NCI-H446 (cell line): ENCODE data around the gene ZNF695.

Experiments
- DNase-seq, 2 experiments: peaks; one replicate each; lab custom pipeline; 2025; lab: John Stamatoyannopoulos, UW

Gene ZNF695

GRCh38 chr1:246959944-246960693 is 47.7 kb downstream of the ZNF695 start:
- no peak for DNase-seq

- no peak for DNase-seq
Measured at GRCh38 chr1:246954126-246954525, 53.7 kb downstream of the ZNF695 start.

DNA sequence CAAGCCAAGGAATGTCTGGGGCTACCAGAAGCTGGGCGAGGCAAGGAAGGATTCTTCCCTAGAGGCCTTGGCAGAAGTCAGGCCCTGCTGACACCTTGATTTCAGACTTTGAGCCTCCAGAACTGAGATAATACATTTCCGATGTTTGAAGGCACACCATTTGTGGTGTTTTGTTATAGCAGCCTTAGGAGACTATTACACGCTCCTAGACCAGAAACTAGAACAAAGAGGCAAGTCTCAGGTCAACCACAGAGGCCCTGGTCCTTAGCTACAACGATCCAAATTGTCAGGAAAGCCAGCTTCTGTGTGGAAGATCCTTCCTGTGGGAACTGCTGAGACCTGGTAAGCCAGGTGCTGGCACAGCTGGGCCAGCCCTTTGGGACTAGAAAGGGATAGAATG is 56.4 kb downstream of the ZNF695 start:
- DNase-seq = no peak

- DNase-seq = no peak
Measured at GRCh38 chr1:246949956-246950355, 57.9 kb downstream of the ZNF695 start.

DNA sequence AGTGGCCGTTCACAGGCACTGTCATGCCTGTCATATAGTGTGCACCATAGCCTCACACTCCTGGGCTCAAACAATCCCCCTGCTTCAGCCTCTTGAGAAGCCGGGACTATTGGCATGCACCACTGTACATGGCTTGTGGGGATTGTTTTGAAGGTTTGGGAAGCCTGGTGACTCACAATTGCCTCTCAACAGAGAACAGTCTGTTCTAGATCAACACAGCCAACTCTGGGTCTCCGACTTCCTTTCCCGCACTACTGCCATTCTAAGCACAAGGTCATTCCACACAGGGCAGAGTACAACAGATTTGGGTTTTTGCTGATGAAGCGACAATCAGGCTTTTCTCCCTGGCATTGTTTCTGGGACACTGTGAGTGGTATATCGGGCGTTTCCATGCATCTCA is 60.6 kb downstream of the ZNF695 start:
- DNase-seq = no peak

DNA sequence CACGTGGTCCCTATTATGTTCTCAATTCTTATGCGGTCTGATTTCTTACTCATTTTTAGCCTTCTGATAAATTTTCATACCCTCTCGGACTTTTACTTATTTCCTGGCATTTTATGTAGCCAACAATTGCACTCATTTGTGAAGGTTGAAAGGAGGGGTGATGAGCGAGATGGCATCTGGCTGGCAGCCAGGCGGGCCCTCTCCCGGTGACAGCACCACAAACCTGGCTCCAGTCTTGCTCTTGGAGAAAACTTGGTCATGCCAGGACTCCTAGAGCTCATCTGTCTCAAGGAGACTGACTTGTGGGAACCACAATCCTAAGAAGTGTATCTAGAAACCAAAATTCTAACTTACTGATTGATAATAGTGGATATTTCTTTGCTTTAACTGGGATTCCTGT is 61.5 kb downstream of the ZNF695 start:
- no peak for DNase-seq
